Stimulated activated CD4-positive, alpha-beta T cell treated with anti-CD3 and anti-CD28 coated beads, Interleukin-15, amount 100 ng/mL, for 48 hours (primary cell): ENCODE results near the gene ARHGAP26.

Source experiments
- DNase-seq, 2 donors: peaks; one replicate each; pipeline ENCODE4 v3.0.0-alpha.2; 2020; ENCODE audit warnings: low read depth in 2 of 2

ARHGAP26 gene

DNA sequence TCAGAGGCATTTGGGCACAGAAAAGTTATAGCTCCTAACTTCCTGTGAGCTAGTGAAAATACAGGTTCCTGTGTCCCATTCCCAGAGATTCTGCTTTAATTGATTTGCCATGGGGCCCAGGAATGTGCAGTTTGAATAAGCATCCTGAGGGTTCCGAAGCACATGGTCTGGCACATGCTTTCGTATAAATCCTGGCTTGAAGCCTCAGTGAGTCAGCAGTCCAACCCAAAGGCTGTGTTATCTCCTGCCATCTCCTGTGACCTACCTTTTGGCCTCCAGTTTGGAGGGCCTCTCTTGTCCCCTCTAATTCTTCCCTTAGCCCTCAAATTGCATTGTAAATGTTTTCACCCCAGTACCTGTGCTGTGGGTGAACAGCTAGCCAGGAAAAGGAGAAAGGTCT is 449.5 kb downstream of the ARHGAP26 start:
- DNase-seq: no peak

DNA sequence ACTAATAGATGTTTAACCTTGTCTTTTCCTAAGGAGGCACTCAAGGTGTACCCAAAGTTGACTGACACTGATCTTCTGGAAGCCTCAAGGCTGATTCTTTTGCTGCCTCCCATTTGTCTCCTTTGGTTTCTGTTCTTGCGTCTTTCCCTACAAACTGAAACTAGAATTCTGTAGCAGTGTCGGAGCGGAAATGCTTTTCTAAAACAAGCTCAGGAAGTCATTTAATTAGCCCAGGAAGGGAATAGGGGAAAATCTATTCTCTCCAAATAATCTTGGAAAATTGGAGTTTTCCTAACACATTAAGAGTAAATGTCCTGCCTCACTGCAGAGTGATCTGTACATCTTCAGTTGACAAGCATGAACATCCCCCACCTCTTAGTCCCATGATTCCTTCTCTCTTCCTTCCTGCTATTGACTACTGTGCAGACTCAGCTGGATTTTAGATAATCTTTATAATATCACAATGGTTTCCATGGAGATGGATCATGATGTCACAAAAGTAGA is 450.6 kb downstream of the ARHGAP26 start:
- DNase-seq: no peak

GRCh38 chr5:143222287-143223231 is 452.4 kb downstream of the ARHGAP26 start:
- no peak for DNase-seq

GRCh38 chr5:143224672-143225071 is 454.5 kb downstream of the ARHGAP26 start:
- DNase-seq: no peak

- DNase-seq: no peak
Observed at GRCh38 chr5:143225511-143225910, 455.3 kb downstream of the ARHGAP26 start.

DNA sequence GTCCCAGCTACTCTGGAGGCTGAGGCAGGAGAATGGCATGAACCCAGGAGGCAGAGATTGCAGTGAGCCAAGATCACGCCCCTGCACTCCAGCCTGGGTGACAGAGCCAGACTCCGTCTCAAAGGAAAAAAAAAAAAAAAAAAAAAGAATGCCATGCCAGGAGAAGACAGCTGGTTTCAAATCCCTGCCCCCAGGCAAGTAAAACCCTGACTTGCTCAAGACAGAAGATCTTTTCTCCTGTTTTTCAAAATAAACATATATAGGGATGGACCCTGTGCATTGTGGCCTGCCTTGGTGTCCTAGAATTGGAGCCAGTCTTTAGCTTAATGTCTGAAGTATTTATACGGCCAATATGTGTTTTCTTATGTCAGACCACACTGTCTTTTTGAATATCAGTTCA is 456.2 kb downstream of the ARHGAP26 start:
- DNase-seq: no peak

GRCh38 chr5:143226872-143227271 is 456.7 kb downstream of the ARHGAP26 start:
- DNase-seq: no peak

DNA sequence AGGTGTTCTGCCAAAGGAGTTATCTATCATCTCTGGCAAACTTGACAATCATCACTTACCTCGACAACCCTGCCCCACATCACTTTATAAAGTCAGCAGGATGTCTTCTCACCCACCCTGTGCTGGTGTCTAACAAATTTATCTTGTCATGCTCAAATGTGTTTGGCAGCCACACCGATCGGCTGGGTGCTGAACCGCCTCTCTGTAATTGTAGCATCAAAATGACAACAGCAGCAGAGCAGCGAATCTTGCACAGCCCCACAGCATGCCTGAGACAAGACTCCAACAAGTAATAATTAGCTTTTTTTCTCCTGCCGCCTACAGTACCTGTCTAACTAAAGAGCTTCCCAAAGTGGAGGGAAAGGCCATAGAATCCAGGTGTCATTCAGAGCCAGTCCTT is 457.1 kb downstream of the ARHGAP26 start:
- DNase-seq: no peak

DNA sequence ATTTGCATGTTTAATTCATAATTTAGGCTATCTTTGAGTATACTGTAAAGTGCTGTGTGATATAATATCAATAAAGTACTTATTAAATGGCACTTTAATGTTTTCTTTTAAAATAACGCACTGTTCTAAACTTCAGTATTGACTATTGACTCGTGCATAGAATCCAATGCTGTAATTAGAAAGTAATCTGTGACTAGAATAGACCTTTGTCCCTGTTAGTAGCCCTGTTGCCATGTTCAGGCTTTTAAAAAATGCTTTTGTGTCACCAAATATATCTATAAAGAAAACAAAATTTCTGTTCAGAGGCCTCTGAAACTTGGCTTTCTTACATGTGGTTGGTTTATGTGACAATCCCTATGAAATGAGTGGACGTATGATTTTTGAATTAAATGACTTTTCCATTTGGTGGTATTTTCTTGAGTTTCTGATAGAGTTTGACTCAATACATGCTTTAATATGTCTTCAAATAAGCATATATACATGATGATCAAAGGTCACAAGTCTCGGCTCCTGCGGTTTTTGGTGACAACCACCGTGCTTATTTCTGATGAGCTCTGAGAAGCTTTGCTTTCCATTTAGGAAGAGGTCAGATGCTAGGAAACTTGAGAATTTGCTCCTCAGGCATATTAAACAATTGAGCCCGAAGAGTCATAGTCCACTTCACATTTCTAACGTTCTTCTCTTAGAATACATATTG is 458.6 kb downstream of the ARHGAP26 start:
- DNase-seq: no peak

- no peak for DNase-seq
Observed at GRCh38 chr5:143229426-143229895, 459.3 kb downstream of the ARHGAP26 start.

GRCh38 chr5:143229896-143230675 is 459.9 kb downstream of the ARHGAP26 start:
- DNase-seq: no peak

GRCh38 chr5:143230676-143230996 is 460.5 kb downstream of the ARHGAP26 start:
- DNase-seq: no peak

GRCh38 chr5:143231416-143231815 is 461.2 kb downstream of the ARHGAP26 start:
- no peak for DNase-seq

GRCh38 chr5:143231973-143232812 is 462.0 kb downstream of the ARHGAP26 start:
- no peak for DNase-seq

DNA sequence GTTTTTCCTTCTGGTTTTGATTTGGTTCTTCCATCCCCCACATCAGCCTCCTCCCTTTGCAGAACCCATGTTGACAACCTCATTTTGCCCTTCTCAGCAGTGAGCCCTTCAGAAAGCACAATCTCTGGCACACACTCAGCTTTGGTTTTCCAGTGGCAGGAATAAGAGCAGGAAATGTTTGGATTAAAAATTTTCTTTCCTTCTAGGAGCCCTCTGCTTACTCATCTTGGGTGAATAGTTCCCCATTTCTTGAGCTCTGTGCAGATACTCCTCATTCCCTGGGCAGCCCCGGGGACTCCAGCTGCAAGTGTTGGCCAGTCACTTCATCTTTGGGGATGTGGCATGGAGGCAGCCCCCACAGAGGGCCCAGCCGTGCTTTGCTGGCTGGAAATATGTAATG is 462.9 kb downstream of the ARHGAP26 start:
- DNase-seq: no peak

DNA sequence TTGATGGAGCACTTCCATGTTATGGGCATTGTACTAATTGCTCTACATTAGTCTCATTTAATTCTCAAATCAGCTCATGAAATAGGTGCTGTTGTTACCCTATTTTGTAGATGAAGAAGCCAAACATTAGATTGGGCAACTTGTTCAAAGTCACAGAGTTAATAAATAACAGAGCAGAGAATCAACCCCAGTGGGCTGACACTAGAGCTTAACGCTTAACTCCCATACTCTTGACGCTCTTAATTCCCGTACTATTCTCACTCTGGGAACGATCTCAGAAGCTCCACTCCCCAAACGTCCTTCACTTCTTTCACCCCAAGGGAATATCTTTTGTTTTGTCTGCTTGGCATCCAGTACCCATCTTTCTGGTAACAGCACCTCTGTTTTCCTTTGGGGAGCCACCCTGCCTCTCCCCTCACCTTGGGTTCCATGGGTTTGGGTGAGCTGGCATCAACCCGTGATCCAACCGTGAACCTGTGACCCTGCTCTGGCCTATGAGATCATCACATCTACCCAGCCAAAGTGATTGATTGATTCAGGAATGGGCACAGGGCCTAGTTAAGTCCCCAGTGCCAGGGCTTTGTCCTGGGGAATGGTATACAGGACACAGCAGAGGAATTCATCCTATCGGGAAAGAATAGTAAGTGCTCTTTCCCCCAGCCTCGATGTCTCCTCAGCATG is 464.1 kb downstream of the ARHGAP26 start:
- no peak for DNase-seq

DNA sequence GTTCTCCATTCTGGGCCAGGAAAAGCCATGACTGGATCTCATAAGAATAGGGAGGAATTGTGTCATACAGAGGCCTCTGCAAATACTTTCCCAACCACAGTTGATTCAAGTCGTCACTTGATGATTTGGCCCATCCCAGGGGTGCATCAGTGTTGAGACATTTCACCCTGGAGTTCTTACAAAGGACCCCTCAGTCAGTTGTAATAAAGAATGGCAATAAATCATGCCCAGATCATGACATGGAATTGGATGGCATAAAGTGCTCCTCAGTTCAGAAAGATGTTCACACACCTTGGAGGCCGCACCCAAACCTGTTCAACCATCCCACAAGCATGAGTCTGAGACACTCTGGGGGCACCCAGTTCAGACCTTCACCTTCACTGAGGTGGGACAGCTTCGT is 465.2 kb downstream of the ARHGAP26 start:
- no peak for DNase-seq

- DNase-seq: no peak
Observed at GRCh38 chr5:143236682-143237081, 466.5 kb downstream of the ARHGAP26 start.

DNA sequence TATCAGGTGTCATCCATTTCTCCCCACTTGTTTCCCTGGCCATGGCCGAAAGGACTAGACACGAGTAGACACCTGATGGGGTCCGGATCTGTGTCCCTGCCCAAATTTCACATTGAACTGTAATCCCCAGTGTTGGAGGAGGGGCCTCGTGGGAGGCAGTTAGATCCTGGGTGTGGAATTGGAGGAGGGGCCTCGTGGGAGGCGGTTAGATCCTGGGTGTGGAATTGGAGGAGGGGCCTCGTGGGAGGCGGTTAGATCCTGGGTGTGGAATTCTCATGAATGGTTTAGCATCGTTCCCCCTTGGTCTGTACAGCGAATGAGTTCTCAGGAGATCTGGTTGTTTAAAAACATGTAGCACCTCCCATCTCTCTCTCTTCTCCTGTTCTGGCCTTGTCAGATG is 467.5 kb downstream of the ARHGAP26 start:
- no peak for DNase-seq

DNA sequence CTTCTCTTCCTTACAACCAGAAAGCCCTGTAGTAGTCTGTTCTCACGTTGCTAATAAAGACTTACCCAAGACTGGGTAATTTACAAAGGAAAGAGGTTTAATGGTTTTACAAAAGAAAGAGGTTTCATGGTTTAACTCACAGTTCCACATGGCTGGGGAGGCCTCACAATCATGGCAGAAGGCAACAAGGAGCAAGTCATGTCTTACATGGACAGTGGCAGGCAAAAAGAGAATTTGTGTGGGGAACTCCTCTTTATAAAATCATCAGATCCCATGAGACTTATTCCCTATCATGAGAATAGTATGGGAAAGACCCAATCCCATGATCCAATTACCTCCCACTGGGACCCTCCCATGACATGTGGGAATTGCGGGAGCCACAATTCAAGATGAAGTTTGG is 468.4 kb downstream of the ARHGAP26 start:
- DNase-seq: no peak
